ENCODE measurements around the gene ZCCHC13. TPM values are rescaled to one million over a fixed set of nuclear protein-coding genes. Genes with fewer than 3 reads are reported as not detected.
"Not testable (repeated sequence)": the region's sequence is repeated elsewhere in the genome, so short reads cannot be mapped to it uniquely, and the experiment has no call there.

The ZCCHC13 gene
- total RNA-seq, 3 donors from 2014 or later = not detected

DNA sequence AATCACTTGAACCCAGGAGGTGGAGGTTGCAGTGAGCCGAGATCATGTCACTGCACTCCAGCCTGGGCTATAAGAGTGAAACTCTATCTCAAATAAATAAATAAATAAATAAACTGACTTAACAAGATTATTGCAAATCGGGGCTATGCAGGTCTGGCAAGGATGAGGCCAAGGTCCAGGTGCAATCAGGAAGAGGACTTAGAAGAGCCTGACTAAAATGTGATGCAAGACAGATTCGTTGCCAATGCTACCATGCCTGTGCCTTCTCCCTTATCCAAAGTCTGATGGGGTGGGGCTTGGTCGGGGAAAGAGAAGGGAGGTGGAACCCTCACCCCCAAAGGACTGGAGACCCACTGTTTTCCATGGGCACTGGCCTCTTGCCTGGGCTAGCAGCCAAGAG is 14.7 kb downstream of the ZCCHC13 start:
- Histone ChIP-seq H3K4me3 (no peak overlapping the region), H3K4me1 (no peaks in the 10 kb centered on the region), H3K27ac (no peak overlapping the region), H3K27me3 (peaks cover 0 to 23% of the 10 kb centered on the region in 2 donors), H3K9me3 (no peaks in the 10 kb centered on the region), H3K36me3 (no peaks in the 10 kb centered on the region)
- intact Hi-C loops (cut with DNase I; ENCODE audit: low total_unique reads) = no loop called here
- no peak for DNase-seq (ENCODE audit: low spot score in 2 of 2)
- TF ChIP-seq POLR2AphosphoS5 (IDR thresholded peaks at IDR 0.05) = no peak
- no peak for TF ChIP-seq POLR2A (IDR thresholded peaks at IDR 0.05)
- TF ChIP-seq CTCF (IDR thresholded peaks at IDR 0.05) = no peak

DNA sequence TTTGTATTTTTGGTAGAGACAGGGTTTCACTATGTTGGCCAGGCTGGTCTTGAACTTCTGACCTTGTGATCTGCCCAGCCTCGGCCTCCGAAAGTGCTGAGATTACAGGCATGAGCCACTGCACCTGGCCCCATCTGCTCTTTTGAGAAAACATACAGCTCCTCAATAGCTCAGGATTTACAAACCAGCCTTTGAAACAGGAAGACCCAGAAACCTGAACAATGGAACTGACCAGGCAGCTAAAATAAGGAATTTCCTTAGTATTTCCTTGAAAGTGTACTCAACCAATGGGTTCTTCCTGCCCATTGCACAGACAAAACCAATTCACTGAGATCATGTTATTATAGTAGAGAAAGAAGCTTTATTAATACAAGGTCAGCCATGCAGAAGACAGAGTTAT is 15.3 kb downstream of the ZCCHC13 start:
- H3K27ac ChIP-seq; H3K36me3 ChIP-seq; H3K9me3 ChIP-seq; H3K4me1 ChIP-seq; DNase-seq (ENCODE audit: low spot score in 2 of 2); H3K4me3 ChIP-seq; intact Hi-C loops (cut with DNase I; ENCODE audit: low total_unique reads): not testable (repeated sequence)
- H3K27me3 ChIP-seq = peaks cover 0 to 23% of the 10 kb centered on the region in 2 donors

- Histone ChIP-seq H3K4me3 (no peak overlapping the region), H3K36me3 (no peaks in the 10 kb centered on the region), H3K27ac (no peak overlapping the region), H3K27me3 (peaks cover 0 to 28% of the 10 kb centered on the region in 2 donors), H3K4me1 (no peaks in the 10 kb centered on the region), H3K9me3 (no peaks in the 10 kb centered on the region)
- intact Hi-C loops (cut with DNase I; ENCODE audit: low total_unique reads) = no loop called here
- TF ChIP-seq CTCF (IDR thresholded peaks at IDR 0.05) (no peak), POLR2A (IDR thresholded peaks at IDR 0.05) (no peak), POLR2AphosphoS5 (IDR thresholded peaks at IDR 0.05) (no peak)
- no peak for DNase-seq (ENCODE audit: low spot score in 2 of 2)
These were observed 17.2 kb downstream of the ZCCHC13 start for GRCh38 chrX:74321191-74321590.

GRCh38 chrX:74324131-74324530 is 20.2 kb downstream of the ZCCHC13 start:
- Histone ChIP-seq H3K4me3 (no peak overlapping the region), H3K27ac (no peak overlapping the region), H3K4me1 (no peaks in the 10 kb centered on the region), H3K9me3 (no peaks in the 10 kb centered on the region), H3K27me3 (peaks cover 0 to 32% of the 10 kb centered on the region in 2 donors), H3K36me3 (no peaks in the 10 kb centered on the region)
- no peak for DNase-seq (ENCODE audit: low spot score in 2 of 2)
- TF ChIP-seq POLR2A (IDR thresholded peaks at IDR 0.05) (no peak), CTCF (IDR thresholded peaks at IDR 0.05) (no peak), POLR2AphosphoS5 (IDR thresholded peaks at IDR 0.05) (no peak)
- intact Hi-C loops (cut with DNase I; ENCODE audit: low total_unique reads) = no loop called here

- no peaks in the 10 kb centered on the region for H3K36me3 ChIP-seq
- no peak overlapping the region for H3K4me3 ChIP-seq
- no peaks in the 10 kb centered on the region for H3K4me1 ChIP-seq
- intact Hi-C loops (cut with DNase I; ENCODE audit: low total_unique reads) = no loop called here
- H3K27ac ChIP-seq = no peak overlapping the region
- H3K27me3 ChIP-seq = peaks cover 0 to 38% of the 10 kb centered on the region in 2 donors
- no peaks in the 10 kb centered on the region for H3K9me3 ChIP-seq
- DNase-seq (ENCODE audit: low spot score in 2 of 2) = no peak
- TF ChIP-seq POLR2A (IDR thresholded peaks at IDR 0.05) (no peak), POLR2AphosphoS5 (IDR thresholded peaks at IDR 0.05) (no peak), CTCF (IDR thresholded peaks at IDR 0.05) (no peak)
These were observed 21.4 kb downstream of the ZCCHC13 start for GRCh38 chrX:74325130-74326059.

Data from breast epithelium (tissue), 4 donors.